SK-N-SH treated with all-trans-retinoic acid at 6 μM for 48 hours (cell line): ENCODE data around the gene ADGRL4.

Source experiments
- CREB5 ChIP-seq: fragments of 250-450 bp; sonication (Bioruptor Pico); IDR thresholded peaks from 2 replicates; pipeline ENCODE4 v1.5.1; 2020; ENCODE audit warnings: low read depth, mild to moderate bottlenecking, moderate library complexity
- GLIS3 ChIP-seq: fragments of 250-450 bp; sonication (Bioruptor Pico); IDR thresholded peaks from 2 replicates; pipeline ENCODE4 v1.5.0; 2020; ENCODE audit warnings: mild to moderate bottlenecking, moderate library complexity
- OSR1 ChIP-seq: fragments of 250-450 bp; sonication (Bioruptor Pico); IDR thresholded peaks from 2 replicates; pipeline ENCODE4 v1.8.0; 2022; ENCODE audit warnings: moderate library complexity, mild to moderate bottlenecking, inconsistent platforms
- TCF4 ChIP-seq: fragments of 250-450 bp; sonication (Bioruptor Pico); IDR thresholded peaks from 2 replicates; pipeline ENCODE4 v1.8.0; 2021; ENCODE audit warnings: mild to moderate bottlenecking, moderate library complexity, borderline replicate concordance
- TSHZ2 ChIP-seq: fragments of 250-450 bp; sonication (Bioruptor Pico); IDR thresholded peaks from 2 replicates; pipeline ENCODE4 v1.5.0; 2020; ENCODE audit warnings: mild to moderate bottlenecking, moderate library complexity
- ZFP30 ChIP-seq: fragments of 450-650 bp; formaldehyde crosslinking; IDR thresholded peaks from 2 replicates; pipeline ENCODE4 v1.5.0; 2022; ENCODE audit warnings: mild to moderate bottlenecking, moderate library complexity
- ZNF565 ChIP-seq: fragments of 450-650 bp; formaldehyde crosslinking; conservative IDR thresholded peaks from 2 replicates; pipeline ENCODE4 v1.5.0; 2020; ENCODE audit warnings: low read depth, mild to moderate bottlenecking, moderate library complexity

GRCh38 chr1:79037085-79037484, 30.6 kb upstream of the ADGRL4 start:
- no peak for TF ChIP-seq CREB5 (CRISPR knock-in tag)
- TF ChIP-seq ZNF565 (CRISPR knock-in tag) = no peak
- TF ChIP-seq ZFP30 (CRISPR knock-in tag) = no peak
- no peak for TF ChIP-seq TCF4
- no peak for TF ChIP-seq TSHZ2 (CRISPR knock-in tag)
- no peak for TF ChIP-seq GLIS3 (CRISPR knock-in tag)
- TF ChIP-seq OSR1 = no peak
